SKM-1 treated with dmso at 0.1 percent for 144 hours (cell line): Measurements from ENCODE around the gene ANKRD55.
A peak's percentile ranks its signal among the peaks of the same experiment; 100 is the strongest.
"Not testable (repeated sequence)": the region's sequence is repeated elsewhere in the genome, so short reads cannot be mapped to it uniquely, and the experiment has no call there.

Experiments
- DNase-seq: peaks from one replicate; lab custom pipeline; 2025; ENCODE audit not compliant: unreplicated experiment; lab: John Stamatoyannopoulos, UW

Gene ANKRD55

GRCh38 chr5:56211298-56211865 is 21.7 kb downstream of the ANKRD55 start:
- DNase-seq: no peak

GRCh38 chr5:56208681-56209080 is 24.4 kb downstream of the ANKRD55 start:
- no peak for DNase-seq

- no peak for DNase-seq
These were observed 25.6 kb downstream of the ANKRD55 start for GRCh38 chr5:56207537-56207936.

- no peak for DNase-seq
These were observed 26.8 kb downstream of the ANKRD55 start for GRCh38 chr5:56206126-56206910.

GRCh38 chr5:56203936-56204335 is 29.2 kb downstream of the ANKRD55 start:
- DNase-seq: not testable (repeated sequence)

GRCh38 chr5:56202483-56202882 is 30.6 kb downstream of the ANKRD55 start:
- peak; percentile 3 for DNase-seq

GRCh38 chr5:56201762-56202261 is 31.3 kb downstream of the ANKRD55 start:
- DNase-seq: not testable (repeated sequence)

GRCh38 chr5:56200971-56201666 is 32.0 kb downstream of the ANKRD55 start:
- peak; percentile 67 for DNase-seq

- DNase-seq: no peak
These were observed 38.1 kb downstream of the ANKRD55 start for GRCh38 chr5:56195016-56195415.

GRCh38 chr5:56192246-56192645 is 40.9 kb downstream of the ANKRD55 start:
- no peak for DNase-seq

- peak; percentile 55 for DNase-seq
These were observed 41.5 kb downstream of the ANKRD55 start for GRCh38 chr5:56191656-56192055.

GRCh38 chr5:56190497-56190896 is 42.6 kb downstream of the ANKRD55 start:
- DNase-seq: no peak

GRCh38 chr5:56185768-56186311 is 47.3 kb downstream of the ANKRD55 start:
- no peak for DNase-seq

- no peak for DNase-seq
These were observed 49.6 kb downstream of the ANKRD55 start for GRCh38 chr5:56183506-56183905.

- no peak for DNase-seq
These were observed 53.7 kb downstream of the ANKRD55 start for GRCh38 chr5:56179442-56179841.

- no peak for DNase-seq
These were observed 54.3 kb downstream of the ANKRD55 start for GRCh38 chr5:56178823-56179222.

- DNase-seq: no peak
These were observed 56.1 kb downstream of the ANKRD55 start for GRCh38 chr5:56176871-56177533.

GRCh38 chr5:56176155-56176798 is 56.9 kb downstream of the ANKRD55 start:
- DNase-seq: no peak

GRCh38 chr5:56175488-56175887 is 57.6 kb downstream of the ANKRD55 start:
- DNase-seq: peak; percentile 15

GRCh38 chr5:56175021-56175420 is 58.1 kb downstream of the ANKRD55 start:
- no peak for DNase-seq

GRCh38 chr5:56172241-56172640 is 60.9 kb downstream of the ANKRD55 start:
- DNase-seq: no peak
